ENCODE results near the gene ATP6V1F. TPM values are rescaled to one million over a fixed set of nuclear protein-coding genes. Genes with fewer than 3 reads are reported as not detected.
A peak's percentile ranks its signal among the peaks of the same experiment; 100 is the strongest.

Gene ATP6V1F
- 100 to 1,000 TPM; 124 to 140 TPM for total RNA-seq

- H3K4me1 Mint-ChIP-seq, result peaks cover 36% of the 10 kb centered on the region
- CTCF ChIA-PET, result interaction anchor here (0.6 to 2.5 kb wide), 16 partner anchors 9 to 1192 kb away, joined by 3 to 28 read pairs (median 8); partner anchors contain the start of gene CALU
- peak within 1 kb of the TSS; percentile 94 for H3K4me3 Mint-ChIP-seq
- H3K9me3 Mint-ChIP-seq, result no peaks in the 10 kb centered on the region
- peaks cover 2% of the 10 kb centered on the region for H3K27me3 Mint-ChIP-seq
- POLR2A ChIA-PET, result interaction anchor here (0.8 to 2.0 kb wide), 14 partner anchors 10 to 519 kb away, joined by 3 to 11 read pairs (median 4); partner anchors contain the start of genes AHCYL2, CALU, HILPDA and RBM28
- peaks cover 22% of the 10 kb centered on the region for H3K36me3 Mint-ChIP-seq (ENCODE audit: low read depth)
- peak within 1 kb of the TSS; percentile 87 for H3K27ac Mint-ChIP-seq
- peak; percentile 100 for DNase-seq
Measured at GRCh38 chr7:128862571-128863432, at the start of gene ATP6V1F. ATP6V1F (plus strand) TSS chr7:128862856; CDS start chr7:128862905, 49 bp downstream.

- no peaks in the 10 kb centered on the region for H3K4me1 Mint-ChIP-seq
- peaks cover 7% of the 10 kb centered on the region for H3K27me3 Mint-ChIP-seq
- CTCF ChIA-PET, result no interaction called here
- H3K9me3 Mint-ChIP-seq, result no peaks in the 10 kb centered on the region
- no peak for DNase-seq
- H3K4me3 Mint-ChIP-seq, result no peak overlapping the region
- no peak overlapping the region for H3K27ac Mint-ChIP-seq
- POLR2A ChIA-PET, result no interaction called here
- no peaks in the 10 kb centered on the region for H3K36me3 Mint-ChIP-seq (ENCODE audit: low read depth)
Measured at GRCh38 chr7:128814499-128814898, 48.2 kb upstream of the ATP6V1F start.

- no peak overlapping the region for H3K4me3 Mint-ChIP-seq
- H3K4me1 Mint-ChIP-seq, result peaks cover 3% of the 10 kb centered on the region
- CTCF ChIA-PET, result no interaction called here
- no peaks in the 10 kb centered on the region for H3K36me3 Mint-ChIP-seq (ENCODE audit: low read depth)
- POLR2A ChIA-PET, result no interaction called here
- H3K27me3 Mint-ChIP-seq, result peaks cover 14% of the 10 kb centered on the region
- H3K9me3 Mint-ChIP-seq, result no peaks in the 10 kb centered on the region
- H3K27ac Mint-ChIP-seq, result no peak overlapping the region
- DNase-seq, result no peak
Measured at GRCh38 chr7:128815289-128815942, 47.2 kb upstream of the ATP6V1F start.

GRCh38 chr7:128818694-128819093 is 44.0 kb upstream of the ATP6V1F start:
- ChIA-PET CTCF (interaction anchor here (1.0 to 1.7 kb wide), 2 partner anchors 24 to 273 kb away, joined by 3 to 5 read pairs; no protein-coding TSS in a partner anchor), POLR2A (no interaction called here)

GRCh38 chr7:128821724-128822123 is 40.9 kb upstream of the ATP6V1F start:
- CTCF ChIA-PET, result no interaction called here
- H3K4me3 Mint-ChIP-seq, result no peak overlapping the region
- DNase-seq, result no peak

More at GRCh38 chr7:128818694-128819093, 44.0 kb upstream of the ATP6V1F start:
- H3K36me3 Mint-ChIP-seq (ENCODE audit: low read depth), result no peaks in the 10 kb centered on the region
- no peak overlapping the region for H3K27ac Mint-ChIP-seq
- peaks cover 3% of the 10 kb centered on the region for H3K4me1 Mint-ChIP-seq
- H3K9me3 Mint-ChIP-seq, result no peaks in the 10 kb centered on the region
- DNase-seq, result no peak
- H3K27me3 Mint-ChIP-seq, result peaks cover 19% of the 10 kb centered on the region
- no peak overlapping the region for H3K4me3 Mint-ChIP-seq

GRCh38 chr7:128826512-128826911 is 36.1 kb upstream of the ATP6V1F start:
- no peak for DNase-seq
- Mint-ChIP-seq H3K4me1 (peaks cover 8% of the 10 kb centered on the region), H3K4me3 (no peak overlapping the region), H3K27ac (no peak overlapping the region), H3K27me3 (peaks cover 27% of the 10 kb centered on the region), H3K36me3 (ENCODE audit: low read depth) (no peaks in the 10 kb centered on the region), H3K9me3 (no peaks in the 10 kb centered on the region)
- ChIA-PET POLR2A (interaction anchor here (0.6 kb wide), 1 partner anchor 155 kb away, joined by 3 read pairs; no protein-coding TSS in a partner anchor), CTCF (no interaction called here)

More at GRCh38 chr7:128821724-128822123, 40.9 kb upstream of the ATP6V1F start:
- Mint-ChIP-seq H3K27me3 (peaks cover 14% of the 10 kb centered on the region), H3K36me3 (ENCODE audit: low read depth) (no peaks in the 10 kb centered on the region), H3K9me3 (no peaks in the 10 kb centered on the region), H3K4me1 (peaks cover 3% of the 10 kb centered on the region), H3K27ac (no peak overlapping the region)
- POLR2A ChIA-PET, result no interaction called here

- POLR2A ChIA-PET, result interaction anchor here (0.6 kb wide), 1 partner anchor 155 kb away, joined by 3 read pairs; no protein-coding TSS in a partner anchor
Measured at GRCh38 chr7:128826916-128827247, 35.8 kb upstream of the ATP6V1F start.

GRCh38 chr7:128827248-128827958 is 35.3 kb upstream of the ATP6V1F start:
- Mint-ChIP-seq H3K9me3 (no peaks in the 10 kb centered on the region), H3K27me3 (peaks cover 31% of the 10 kb centered on the region)
- CTCF ChIA-PET, result no interaction called here

More at GRCh38 chr7:128826916-128827247, 35.8 kb upstream of the ATP6V1F start:
- Mint-ChIP-seq H3K9me3 (no peaks in the 10 kb centered on the region), H3K36me3 (ENCODE audit: low read depth) (no peaks in the 10 kb centered on the region), H3K4me3 (no peak overlapping the region), H3K27ac (no peak overlapping the region), H3K27me3 (peaks cover 30% of the 10 kb centered on the region), H3K4me1 (peaks cover 8% of the 10 kb centered on the region)
- no peak for DNase-seq
- CTCF ChIA-PET, result no interaction called here

GRCh38 chr7:128827971-128828711 is 34.5 kb upstream of the ATP6V1F start:
- H3K4me3 Mint-ChIP-seq, result no peak overlapping the region
- ChIA-PET POLR2A (no interaction called here), CTCF (interaction anchor here (0.7 to 1.2 kb wide), 2 partner anchors 56 to 916 kb away, joined by 4 to 5 read pairs; no protein-coding TSS in a partner anchor)
- H3K9me3 Mint-ChIP-seq, result no peaks in the 10 kb centered on the region
- no peak overlapping the region for H3K27ac Mint-ChIP-seq
- DNase-seq, result no peak
- H3K27me3 Mint-ChIP-seq, result peaks cover 31% of the 10 kb centered on the region
- peaks cover 8% of the 10 kb centered on the region for H3K4me1 Mint-ChIP-seq
- no peaks in the 10 kb centered on the region for H3K36me3 Mint-ChIP-seq (ENCODE audit: low read depth)

More at GRCh38 chr7:128827248-128827958, 35.3 kb upstream of the ATP6V1F start:
- Mint-ChIP-seq H3K27ac (no peak overlapping the region), H3K4me1 (peaks cover 8% of the 10 kb centered on the region), H3K36me3 (ENCODE audit: low read depth) (no peaks in the 10 kb centered on the region), H3K4me3 (no peak overlapping the region)
- no peak for DNase-seq
- POLR2A ChIA-PET, result no interaction called here

GRCh38 chr7:128829391-128830166 is 33.1 kb upstream of the ATP6V1F start:
- no peak for DNase-seq
- peaks cover 8% of the 10 kb centered on the region for H3K4me1 Mint-ChIP-seq
- ChIA-PET POLR2A (no interaction called here), CTCF (no interaction called here)
- peaks cover 38% of the 10 kb centered on the region for H3K27me3 Mint-ChIP-seq
- no peaks in the 10 kb centered on the region for H3K36me3 Mint-ChIP-seq (ENCODE audit: low read depth)
- H3K27ac Mint-ChIP-seq, result no peak overlapping the region
- no peaks in the 10 kb centered on the region for H3K9me3 Mint-ChIP-seq
- H3K4me3 Mint-ChIP-seq, result peak overlapping the region; percentile 21

GRCh38 chr7:128830231-128831177 is 32.2 kb upstream of the ATP6V1F start, which contains the start of gene FLNC:
FLNC (plus strand) TSS chr7:128830406; CDS start chr7:128830638, 232 bp downstream.
- peak; percentile 35 for DNase-seq
- Mint-ChIP-seq H3K27ac (no peak within 1 kb of the TSS), H3K36me3 (ENCODE audit: low read depth) (no peaks in the 10 kb centered on the region), H3K4me3 (peak within 1 kb of the TSS; percentile 21), H3K4me1 (peaks cover 8% of the 10 kb centered on the region), H3K27me3 (peaks cover 38% of the 10 kb centered on the region), H3K9me3 (no peaks in the 10 kb centered on the region)
- ChIA-PET POLR2A (no interaction called here), CTCF (interaction anchor here (0.5 to 2.7 kb wide), 2 partner anchors 33 to 327 kb away, joined by 3 to 11 read pairs; partner anchors contain the start of gene ATP6V1F)
